GM23338 (cell line): ENCODE measurements around the gene TCTA. TPM values are rescaled to one million over a fixed set of nuclear protein-coding genes. Genes with fewer than 3 reads are reported as not detected.

Experiments
- ATAC-seq: fragments of 200-7000 bp; cut with Tn5 transposase; 3 replicates; pipeline ENCODE4 v1.9.1; 2020
- DNase-seq: peaks from one replicate; pipeline ENCODE4 v3.0.0-alpha.2; 2015; ENCODE audit warnings: low spot score
- H2AFZ ChIP-seq: fragments of 200-600 bp; sonication (generic); 2 replicates; pipeline ENCODE4 v1.8.0; 2016; ENCODE audit warnings: antibody characterized with exemption, mild to moderate bottlenecking, moderate library complexity
- H3F3A ChIP-seq: fragments of 200-600 bp; sonication (generic); replicated peaks from 2 replicates; pipeline ENCODE4 v1.8.0; 2017; ENCODE audit warnings: antibody characterized with exemption, mixed run types, low read depth
- H3K27ac ChIP-seq: fragments of 200-600 bp; sonication (generic); 2 replicates; pipeline ENCODE4 v1.6.1; 2016; ENCODE audit warnings: low read depth
- H3K27me3 ChIP-seq: fragments of 200-600 bp; sonication (generic); 2 replicates; pipeline ENCODE4 v1.8.0; 2016; ENCODE audit warnings: mild to moderate bottlenecking, mixed run types, moderate library complexity; ENCODE audit not compliant: insufficient read depth
- H3K36me3 ChIP-seq: fragments of 200-600 bp; sonication (generic); 2 replicates; pipeline ENCODE4 v1.8.0; 2016; ENCODE audit warnings: mild to moderate bottlenecking; ENCODE audit not compliant: insufficient read depth
- H3K4me1 ChIP-seq: fragments of 200-600 bp; sonication (generic); 2 replicates; pipeline ENCODE4 v1.8.0; 2016; ENCODE audit warnings: mild to moderate bottlenecking, moderate library complexity; ENCODE audit not compliant: insufficient read depth
- H3K4me2 ChIP-seq: fragments of 200-600 bp; sonication (generic); 2 replicates; pipeline ENCODE4 v1.7.1; 2017; ENCODE audit warnings: mixed run types
- H3K4me3 ChIP-seq: fragments of 200-600 bp; sonication (generic); 2 replicates; pipeline ENCODE4 v1.6.1; 2016; ENCODE audit warnings: mixed run types
- H3K79me2 ChIP-seq: fragments of 200-600 bp; sonication (generic); replicated peaks from 2 replicates; pipeline ENCODE4 v1.8.0; 2017; ENCODE audit warnings: mild to moderate bottlenecking; ENCODE audit not compliant: insufficient read depth
- H3K9me2 ChIP-seq: fragments of 200-600 bp; sonication (generic); 2 replicates; pipeline ENCODE4 v1.8.0; 2017; ENCODE audit not compliant: insufficient read depth
- H4K20me1 ChIP-seq: fragments of 200-600 bp; sonication (generic); replicated peaks from 2 replicates; pipeline ENCODE4 v1.8.0; 2017; ENCODE audit warnings: mild to moderate bottlenecking; ENCODE audit not compliant: insufficient read depth
- H3K27ac Mint-ChIP-seq: 2 replicates; pipeline ENCODE4 v1.8.0; 2020; ENCODE audit warnings: inconsistent platforms, mild to moderate bottlenecking, moderate library complexity, mixed read lengths
- H3K27me3 Mint-ChIP-seq: 3 replicates; pipeline ENCODE4 v1.8.0; 2022; ENCODE audit warnings: low read depth, mild to moderate bottlenecking, moderate library complexity, mixed read lengths, inconsistent platforms; ENCODE audit not compliant: insufficient read depth, poor library complexity
- H3K36me3 Mint-ChIP-seq: 3 replicates; pipeline ENCODE4 v1.8.0; 2021; ENCODE audit warnings: low read depth, mild to moderate bottlenecking, inconsistent platforms, moderate library complexity, mixed read lengths
- H3K4me1 Mint-ChIP-seq: 3 replicates; pipeline ENCODE4 v1.8.0; 2020; ENCODE audit warnings: mild to moderate bottlenecking, inconsistent platforms, mixed read lengths
- H3K4me3 Mint-ChIP-seq: 3 replicates; pipeline ENCODE4 v1.8.0; 2021; ENCODE audit warnings: moderate library complexity, mild to moderate bottlenecking, inconsistent platforms, mixed read lengths
- H3K9me3 Mint-ChIP-seq: 3 replicates; pipeline ENCODE4 v1.8.0; 2020; ENCODE audit warnings: moderate library complexity, mild to moderate bottlenecking, inconsistent platforms, mixed read lengths
- CTCF ChIP-seq, 2 experiments: fragments of 200-600 bp in 1 of 2; sonication (generic) in 1 of 2; conservative IDR thresholded peaks; 2 replicates each; pipeline versions ENCODE4 v1.5.1 to v1.6.1; 2016 to 2017; ENCODE audit warnings: antibody characterized with exemption in 2 of 2, low read depth in 2 of 2, mild to moderate bottlenecking in 2 of 2, moderate library complexity in 1 of 2
- EZH2phosphoT487 ChIP-seq: fragments of 200-600 bp; sonication (generic); IDR thresholded peaks from one replicate; pipeline ENCODE4 v1.8.1; 2018; ENCODE audit warnings: antibody characterized with exemption; ENCODE audit not compliant: unreplicated experiment
- NANOG ChIP-seq: IDR thresholded peaks from 2 replicates; pipeline ENCODE4 v1.6.1; 2016; ENCODE audit warnings: antibody characterized with exemption, borderline replicate concordance
- REST ChIP-seq: IDR thresholded peaks from one replicate; pipeline ENCODE4 v1.6.1; 2018; ENCODE audit warnings: antibody characterized with exemption; ENCODE audit not compliant: unreplicated experiment
- ZNF331 ChIP-seq: fragments of 250-450 bp; sonication (Bioruptor Pico); IDR thresholded peaks from 2 replicates; pipeline ENCODE4 v1.5.0; 2020; ENCODE audit warnings: low read depth, mild to moderate bottlenecking, moderate library complexity
- ZNF462 ChIP-seq: fragments of 250-450 bp; sonication (Bioruptor Pico); IDR thresholded peaks from 2 replicates; pipeline ENCODE4 v1.5.0; 2020; ENCODE audit warnings: mild to moderate bottlenecking, moderate library complexity
- polyA plus RNA-seq: library from polyadenylated mRNA; unstranded; fragments of >200 nt; fragmentation: Nextera tagmentation; extraction: Ambion mirVana; gene quantifications from 2 replicates; pipeline ENCODE4 v1.2.1, GENCODE V29; 2016
- total RNA-seq: library from RNA; depleted of rRNA; stranded (reverse); fragments of >200 nt; shearing (Covaris generic); gene quantifications from 2 replicates; pipeline ENCODE4 v1.2.3, GENCODE V29; 2014

The TCTA gene
- total and polyA plus RNA-seq, 2 experiments from 2014 or later, result 4.0 to 5.0 TPM

- TF ChIP-seq ZNF462 (CRISPR knock-in tag), result no peak
Observed at GRCh38 chr3:49377483-49377882, 34.7 kb upstream of the TCTA start (continued).

- Histone ChIP-seq H3K4me3 (no peak overlapping the region), H3K4me1 (0 out of 2 replicates have a peak, but pooled peaks cover 3% of the 10 kb centered on the region), H3K27ac (0 out of 2 replicates have a peak overlapping the region, but pooled peaks have one; percentile 32), H3K9me2 (no peaks in the 10 kb centered on the region), H3K36me3 (0 out of 2 replicates have a peak, but pooled peaks cover 10% of the 10 kb centered on the region), H3K4me2 (no peak overlapping the region), H4K20me1 (peaks cover 48% of the 10 kb centered on the region), H3K27me3 (no peaks in the 10 kb centered on the region), H3K79me2 (peaks cover 100% of the 10 kb centered on the region), H3F3A (peaks cover 9% of the 10 kb centered on the region), H2AFZ (no peak overlapping the region)
- no peak for DNase-seq
- TF ChIP-seq CTCF (conservative IDR thresholded peaks at IDR 0.05; ENCODE audit: low read depth in 2 of 2) (no peak), EZH2phosphoT487 (no peak), ZNF331 (no peak), NANOG (no peak), REST (no peak)
- no peak for ATAC-seq
- H3K27me3 Mint-ChIP-seq, result peaks cover 3% of the 10 kb centered on the region
- H3K36me3 Mint-ChIP-seq, result peaks cover 21% of the 10 kb centered on the region
- H3K4me1 Mint-ChIP-seq, result peaks cover 3% of the 10 kb centered on the region; the same call in 1 of the 3 replicates
- H3K27ac Mint-ChIP-seq, result no peak overlapping the region
- H3K4me3 Mint-ChIP-seq, result no peak overlapping the region
- no peaks in the 10 kb centered on the region for H3K9me3 Mint-ChIP-seq
Observed at GRCh38 chr3:49378249-49378895, 33.9 kb upstream of the TCTA start.
